Measurements from ENCODE around the gene GRN. TPM values are rescaled to one million over a fixed set of nuclear protein-coding genes. Genes with fewer than 3 reads are reported as not detected.

Gene GRN
- total and polyA plus RNA-seq, 2 of the 8 experiments (the other 6 are each of a cell fraction or from before 2014, with no cell fraction given): 108 to 387 TPM

- TF ChIP-seq CHD7 (IDR thresholded peaks at IDR 0.05; ENCODE audit: insufficient replicate concordance, low read length): no peak
- no peak for TF ChIP-seq NANOG (IDR thresholded peaks at IDR 0.05; ENCODE audit: insufficient read depth, low read depth, low read length, poor library complexity, severe bottlenecking)
These were observed 53.9 kb downstream of the GRN start (continued) for GRCh38 chr17:44398692-44399691.
